ENCODE data around the gene FOSL1. TPM values are rescaled to one million over a fixed set of nuclear protein-coding genes. Genes with fewer than 3 reads are reported as not detected.
A peak's percentile ranks its signal among the peaks of the same experiment; 100 is the strongest.

FOSL1 gene
- total RNA-seq, 1 donor from 2014 or later = 44.2 TPM

DNA sequence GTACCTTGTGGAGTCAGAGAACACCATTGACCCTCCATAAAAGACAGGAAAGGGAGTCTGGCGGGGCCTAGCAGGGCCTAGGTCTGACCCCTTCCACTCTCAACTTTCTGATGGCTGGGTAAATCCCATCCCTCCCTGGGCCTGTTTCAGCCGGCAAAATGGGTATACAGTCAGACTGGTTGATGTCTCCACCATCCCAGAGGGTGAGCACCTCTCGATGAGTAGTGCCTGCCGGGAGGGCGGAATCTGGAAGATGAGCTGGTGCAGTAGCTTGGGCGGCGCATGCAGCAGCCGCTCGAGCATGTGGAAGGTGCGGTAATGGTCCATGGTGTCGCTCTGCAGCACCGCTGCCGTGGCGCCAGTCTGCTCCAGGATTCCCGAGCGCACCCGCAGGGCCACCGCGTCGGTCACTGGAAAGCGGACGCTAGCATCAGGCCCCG lies 12.4 kb downstream of the FOSL1 start:
- Histone ChIP-seq H3K27me3 (ENCODE audit: control insufficient read depth, insufficient read depth, low read length) (no peaks in the 10 kb centered on the region), H3K36me3 (ENCODE audit: control insufficient read depth, insufficient read depth, low read length) (peaks cover 11% of the 10 kb centered on the region), H3K4me3 (ENCODE audit: low read depth, low read length) (peak overlapping the region; percentile 63)
- TF ChIP-seq, protein P1, sequence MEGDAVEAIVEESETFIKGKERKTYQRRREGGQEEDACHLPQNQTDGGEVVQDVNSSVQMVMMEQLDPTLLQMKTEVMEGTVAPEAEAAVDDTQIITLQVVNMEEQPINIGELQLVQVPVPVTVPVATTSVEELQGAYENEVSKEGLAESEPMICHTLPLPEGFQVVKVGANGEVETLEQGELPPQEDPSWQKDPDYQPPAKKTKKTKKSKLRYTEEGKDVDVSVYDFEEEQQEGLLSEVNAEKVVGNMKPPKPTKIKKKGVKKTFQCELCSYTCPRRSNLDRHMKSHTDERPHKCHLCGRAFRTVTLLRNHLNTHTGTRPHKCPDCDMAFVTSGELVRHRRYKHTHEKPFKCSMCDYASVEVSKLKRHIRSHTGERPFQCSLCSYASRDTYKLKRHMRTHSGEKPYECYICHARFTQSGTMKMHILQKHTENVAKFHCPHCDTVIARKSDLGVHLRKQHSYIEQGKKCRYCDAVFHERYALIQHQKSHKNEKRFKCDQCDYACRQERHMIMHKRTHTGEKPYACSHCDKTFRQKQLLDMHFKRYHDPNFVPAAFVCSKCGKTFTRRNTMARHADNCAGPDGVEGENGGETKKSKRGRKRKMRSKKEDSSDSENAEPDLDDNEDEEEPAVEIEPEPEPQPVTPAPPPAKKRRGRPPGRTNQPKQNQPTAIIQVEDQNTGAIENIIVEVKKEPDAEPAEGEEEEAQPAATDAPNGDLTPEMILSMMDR (IDR thresholded peaks at IDR 0.05; ENCODE audit: insufficient read depth, low read length, poor library complexity, severe bottlenecking) = no peak
- no peak for DNase-seq (ENCODE audit: low read depth)

DNA sequence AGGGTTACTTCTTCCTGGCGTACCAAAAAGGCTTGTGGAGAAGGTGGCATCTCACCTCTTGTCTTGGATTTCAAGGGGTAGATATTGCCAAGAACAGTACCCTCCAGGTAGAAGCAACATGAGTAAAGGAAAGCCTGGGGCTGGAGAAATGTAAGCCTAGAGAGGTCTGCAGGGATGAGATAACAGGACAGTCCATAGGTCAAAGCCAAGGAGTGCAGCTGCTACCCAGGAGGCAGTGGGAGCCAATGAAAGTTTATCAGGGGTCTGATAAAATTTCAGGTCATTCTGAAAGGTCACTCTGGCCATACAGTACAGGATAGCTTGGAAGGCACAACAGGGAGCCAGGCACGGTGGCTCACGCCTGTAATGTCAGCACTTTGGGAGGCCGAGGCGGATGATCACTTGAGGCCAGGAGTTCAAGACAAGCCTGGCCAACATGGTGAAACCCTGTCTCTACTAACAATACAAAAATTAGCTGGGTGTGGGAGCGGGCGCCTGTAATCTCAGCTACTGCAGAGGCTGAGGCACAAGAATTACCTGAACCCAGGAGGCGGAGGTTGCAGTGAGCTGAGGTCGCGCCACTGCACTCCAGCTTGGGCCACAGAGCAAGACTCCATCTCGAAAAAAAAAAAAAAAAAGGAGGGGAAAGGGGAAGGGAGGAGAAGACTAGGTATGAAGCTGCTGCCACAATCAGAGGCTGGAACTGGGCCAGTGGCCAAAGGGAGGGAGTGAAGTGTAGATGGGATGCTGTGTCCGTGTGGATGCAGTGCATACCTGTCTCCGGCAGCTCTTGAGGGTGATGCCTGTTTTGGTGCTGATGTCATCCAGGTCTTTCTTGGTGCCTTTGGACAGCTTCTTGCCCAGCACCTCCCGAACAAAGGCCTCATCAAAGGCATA lies 13.1 kb downstream of the FOSL1 start:
- Histone ChIP-seq H3K4me3 (ENCODE audit: low read depth, low read length) (peak overlapping the region; percentile 63), H3K36me3 (ENCODE audit: control insufficient read depth, insufficient read depth, low read length) (peaks cover 11% of the 10 kb centered on the region), H3K27me3 (ENCODE audit: control insufficient read depth, insufficient read depth, low read length) (no peaks in the 10 kb centered on the region)
- no peak for DNase-seq (ENCODE audit: low read depth)
- TF ChIP-seq, protein P1 (IDR thresholded peaks at IDR 0.05; ENCODE audit: insufficient read depth, low read length, poor library complexity, severe bottlenecking) = no peak

DNA sequence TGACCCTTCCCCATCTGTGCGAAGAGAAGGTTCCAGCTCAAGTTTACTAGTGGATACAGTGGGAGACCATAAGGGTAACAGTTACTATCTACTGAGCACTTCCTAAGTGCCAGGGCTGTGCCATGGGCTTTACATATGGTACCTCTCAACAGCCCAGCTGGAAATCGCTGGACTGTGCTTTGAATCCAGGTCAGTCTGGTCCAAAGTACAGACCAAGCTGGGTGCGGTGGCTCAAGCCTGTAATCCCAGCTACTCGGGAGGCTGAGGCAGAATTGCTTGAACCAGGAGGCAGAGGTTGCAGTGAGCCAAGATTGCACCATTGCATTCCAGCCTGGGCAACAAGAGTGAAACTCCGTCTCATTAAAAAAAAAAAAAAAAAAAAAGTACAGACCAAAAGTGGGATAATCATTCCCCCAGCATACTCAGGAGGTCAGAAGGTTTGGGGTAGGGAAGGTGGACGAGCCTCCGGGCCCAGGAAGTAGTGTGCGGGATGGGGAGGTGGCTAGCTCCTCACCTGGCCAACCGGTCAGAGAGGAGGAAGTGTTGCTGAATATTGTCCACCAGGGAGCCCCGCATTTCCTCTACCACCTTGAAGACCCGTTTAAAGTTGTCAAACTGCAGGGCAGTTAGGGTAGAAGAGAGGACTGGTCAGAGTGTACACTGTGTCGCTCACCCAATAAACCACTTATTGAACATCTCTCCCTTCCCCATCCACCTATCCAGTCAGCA lies 14.2 kb downstream of the FOSL1 start:
- H3K4me3 ChIP-seq (ENCODE audit: low read depth, low read length) = no peak overlapping the region
- TF ChIP-seq, protein P1 (IDR thresholded peaks at IDR 0.05; ENCODE audit: insufficient read depth, low read length, poor library complexity, severe bottlenecking) = no peak
- peaks cover 11% of the 10 kb centered on the region for H3K36me3 ChIP-seq (ENCODE audit: control insufficient read depth, insufficient read depth, low read length)
- no peak for DNase-seq (ENCODE audit: low read depth)
- no peaks in the 10 kb centered on the region for H3K27me3 ChIP-seq (ENCODE audit: control insufficient read depth, insufficient read depth, low read length)

DNA sequence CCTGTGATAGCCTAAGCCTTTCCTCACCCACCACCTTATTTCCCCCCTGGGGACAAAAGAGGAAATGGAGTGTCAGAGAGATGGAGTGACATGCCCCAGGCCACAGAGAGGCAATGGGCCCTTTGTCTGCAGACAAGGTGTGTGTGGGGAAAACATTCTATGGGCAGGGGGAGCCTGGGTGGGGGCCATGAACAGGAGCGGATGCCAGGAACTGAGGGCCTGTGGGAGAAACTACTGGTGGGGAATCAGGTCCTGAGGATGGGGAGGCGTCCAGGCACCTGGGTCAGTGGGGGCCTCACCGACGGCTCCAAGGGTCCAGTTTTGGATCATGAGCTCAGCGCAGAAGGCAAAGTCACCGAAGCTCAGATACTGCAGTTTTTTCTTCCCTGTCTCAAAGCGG lies 15.0 kb downstream of the FOSL1 start:
- DNase-seq (ENCODE audit: low read depth) = no peak
- Histone ChIP-seq H3K27me3 (ENCODE audit: control insufficient read depth, insufficient read depth, low read length) (no peaks in the 10 kb centered on the region), H3K4me3 (ENCODE audit: low read depth, low read length) (no peak overlapping the region), H3K36me3 (ENCODE audit: control insufficient read depth, insufficient read depth, low read length) (peaks cover 11% of the 10 kb centered on the region)
- TF ChIP-seq, protein P1 (IDR thresholded peaks at IDR 0.05; ENCODE audit: insufficient read depth, low read length, poor library complexity, severe bottlenecking) = no peak

DNA sequence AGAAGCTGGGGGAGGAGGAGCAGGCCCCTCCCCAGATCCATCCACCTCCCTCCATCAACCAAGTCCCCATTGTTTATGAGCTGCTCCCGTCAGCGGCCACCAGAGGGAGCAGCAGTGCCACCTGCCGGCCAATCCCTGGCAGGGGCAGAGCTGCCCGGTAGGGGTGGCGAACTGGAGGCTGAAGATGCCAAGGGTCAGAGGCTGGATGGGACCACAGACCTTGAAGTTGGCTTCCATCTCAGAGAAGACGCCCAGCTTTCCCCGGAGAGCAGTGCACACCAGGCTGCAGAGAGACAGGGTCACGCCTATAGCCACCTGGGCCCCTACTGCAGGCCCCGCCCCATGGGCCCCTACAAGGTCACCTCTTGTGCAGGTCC lies 15.5 kb downstream of the FOSL1 start:
- no peaks in the 10 kb centered on the region for H3K27me3 ChIP-seq (ENCODE audit: control insufficient read depth, insufficient read depth, low read length)
- no peak overlapping the region for H3K4me3 ChIP-seq (ENCODE audit: low read depth, low read length)
- DNase-seq (ENCODE audit: low read depth) = no peak
- H3K36me3 ChIP-seq (ENCODE audit: control insufficient read depth, insufficient read depth, low read length) = peaks cover 11% of the 10 kb centered on the region
- TF ChIP-seq, protein P1 (IDR thresholded peaks at IDR 0.05; ENCODE audit: insufficient read depth, low read length, poor library complexity, severe bottlenecking) = peak; percentile 100
